GM23248 (cell line): ENCODE data around the gene TNFAIP1. TPM values are rescaled to one million over a fixed set of nuclear protein-coding genes. Genes with fewer than 3 reads are reported as not detected.

ENCODE experiments used
- DNase-seq: peaks from one replicate; pipeline ENCODE4 v3.0.0-alpha.2; 2015
- H2AFZ ChIP-seq: fragments of 200-600 bp; sonication (generic); 2 replicates; pipeline ENCODE4 v1.6.1; 2016; ENCODE audit warnings: antibody characterized with exemption
- H3F3A ChIP-seq: fragments of 200-600 bp; sonication (generic); 2 replicates; pipeline ENCODE4 v1.6.1; 2016; ENCODE audit warnings: mild to moderate bottlenecking, antibody characterized with exemption, mixed run types; ENCODE audit not compliant: insufficient read depth
- H3K27ac ChIP-seq: fragments of 200-600 bp; sonication (generic); 2 replicates; pipeline ENCODE4 v1.5.1; 2016; ENCODE audit warnings: mild to moderate bottlenecking
- H3K27me3 ChIP-seq: fragments of 200-600 bp; sonication (generic); replicated peaks from 2 replicates; pipeline ENCODE4 v1.6.1; 2016; ENCODE audit warnings: mild to moderate bottlenecking; ENCODE audit not compliant: insufficient read depth
- H3K36me3 ChIP-seq: fragments of 200-600 bp; sonication (generic); 2 replicates; pipeline ENCODE4 v1.6.1; 2016; ENCODE audit warnings: low read depth, mild to moderate bottlenecking
- H3K4me1 ChIP-seq: fragments of 200-600 bp; sonication (generic); 2 replicates; pipeline ENCODE4 v1.6.1; 2016; ENCODE audit warnings: mild to moderate bottlenecking; ENCODE audit not compliant: insufficient read depth
- H3K4me2 ChIP-seq: fragments of 200-600 bp; sonication (generic); one replicate; pipeline ENCODE4 v1.6.1; 2016; ENCODE audit warnings: mild to moderate bottlenecking; ENCODE audit not compliant: unreplicated experiment
- H3K4me3 ChIP-seq: fragments of 200-600 bp; sonication (generic); 2 replicates; pipeline ENCODE4 v1.5.1; 2016; ENCODE audit warnings: mild to moderate bottlenecking
- H3K79me2 ChIP-seq: fragments of 200-600 bp; sonication (generic); 2 replicates; pipeline ENCODE4 v1.6.1; 2016; ENCODE audit warnings: mild to moderate bottlenecking; ENCODE audit not compliant: insufficient read depth
- H3K9ac ChIP-seq: fragments of 200-600 bp; sonication (generic); 2 replicates; pipeline ENCODE4 v1.6.1; 2016; ENCODE audit warnings: mild to moderate bottlenecking
- H3K9me2 ChIP-seq: fragments of 200-600 bp; sonication (generic); 2 replicates; pipeline ENCODE4 v1.6.1; 2016; ENCODE audit warnings: mixed run types, mild to moderate bottlenecking, moderate library complexity; ENCODE audit not compliant: insufficient read depth
- H3K9me3 ChIP-seq: fragments of 200-600 bp; sonication (generic); one replicate; pipeline ENCODE4 v1.6.1; 2017; ENCODE audit warnings: low read depth
- H4K20me1 ChIP-seq: fragments of 200-600 bp; sonication (generic); 2 replicates; pipeline ENCODE4 v1.6.0; 2016; ENCODE audit not compliant: insufficient read depth
- EZH2 ChIP-seq: fragments of 200-600 bp; sonication (generic); IDR thresholded peaks from 2 replicates; pipeline ENCODE4 v1.6.1; 2018; ENCODE audit warnings: antibody characterized with exemption, mild to moderate bottlenecking; ENCODE audit not compliant: insufficient read depth, poor library complexity, severe bottlenecking
- EZH2phosphoT487 ChIP-seq: fragments of 200-600 bp; sonication (generic); IDR thresholded peaks from 2 replicates; pipeline ENCODE4 v1.6.1; 2018; ENCODE audit warnings: antibody characterized with exemption, moderate library complexity, mild to moderate bottlenecking, low read depth; ENCODE audit not compliant: insufficient read depth
- WGBS, 2 experiments: methylation state at CpG; one replicate each; pipeline ENCODE4 v1.1.6; 2015 to 2017; ENCODE audit warnings: low lambda C conversion rate in 2 of 2, low coverage in 1 of 2; ENCODE audit errors: missing lambda C conversion rate in 2 of 2; 5-methylcytosine and 5-hydroxymethylcytosine counted together
- in situ Hi-C: fragments of 300-500 bp; cut with MboI; formaldehyde crosslinking; loops from 2 replicates; pipeline ENCODE4 v1.15.0; 2020
- polyA plus RNA-seq: library from polyadenylated mRNA; unstranded; fragments of >200 nt; fragmentation: Nextera tagmentation; extraction: Ambion mirVana; gene quantifications from 2 replicates; pipeline ENCODE4 v1.2.1, GENCODE V29; 2016
- total RNA-seq: library from RNA; depleted of rRNA; stranded (reverse); fragments of >200 nt; shearing (Covaris generic); gene quantifications from 2 replicates; pipeline ENCODE4 v1.2.3, GENCODE V29; 2014

TNFAIP1 gene
- total and polyA plus RNA-seq, 2 experiments from 2014 or later = 47.7 to 53.7 TPM

- no peaks in the 10 kb centered on the region for H3K36me3 ChIP-seq
- DNase-seq = no peak
- no peaks in the 10 kb centered on the region for H3K27me3 ChIP-seq
- no peaks in the 10 kb centered on the region for H3K9me2 ChIP-seq
- H3K4me2 ChIP-seq = no peak overlapping the region
- H3K4me1 ChIP-seq = peaks cover 6% of the 10 kb centered on the region; the same call in 1 of the 2 replicates
- no peak overlapping the region for H3K4me3 ChIP-seq
- no peak overlapping the region for H2AFZ ChIP-seq
- H3K79me2 ChIP-seq = no peaks in the 10 kb centered on the region
- in situ Hi-C loops = no loop called here
- 89 to 93% methylated on average over 2 of the region's 2 CpGs for WGBS, 2 experiments
- no peak overlapping the region for H3K27ac ChIP-seq
- H3F3A ChIP-seq = no peaks in the 10 kb centered on the region
- H4K20me1 ChIP-seq = no peaks in the 10 kb centered on the region
- H3K9me3 ChIP-seq = no peaks in the 10 kb centered on the region
- no peak overlapping the region for H3K9ac ChIP-seq
- no peak for TF ChIP-seq EZH2phosphoT487
- TF ChIP-seq EZH2 = no peak
Observed at GRCh38 chr17:28313841-28314240, 21.7 kb upstream of the TNFAIP1 start.

- in situ Hi-C loops = no loop called here
- H3K4me2 ChIP-seq = no peak overlapping the region
- H3K9me2 ChIP-seq = no peaks in the 10 kb centered on the region
- TF ChIP-seq EZH2phosphoT487 (no peak), EZH2 (no peak)
- H3K36me3 ChIP-seq = no peaks in the 10 kb centered on the region
- H3K4me1 ChIP-seq = peaks cover 13% of the 10 kb centered on the region; the same call in 1 of the 2 replicates
- no peak overlapping the region for H3K9ac ChIP-seq
- no peaks in the 10 kb centered on the region for H3F3A ChIP-seq
- no peak for DNase-seq
- H3K27ac ChIP-seq = no peak overlapping the region
- H3K4me3 ChIP-seq = no peak overlapping the region
- WGBS, 2 experiments = 86 to 92% methylated on average over 4 of the region's 4 CpGs
- no peaks in the 10 kb centered on the region for H4K20me1 ChIP-seq
- H3K9me3 ChIP-seq = no peaks in the 10 kb centered on the region
- H3K27me3 ChIP-seq = no peaks in the 10 kb centered on the region
- H2AFZ ChIP-seq = no peak overlapping the region
- H3K79me2 ChIP-seq = 0 out of 2 replicates have a peak, but pooled peaks cover 5% of the 10 kb centered on the region
Observed at GRCh38 chr17:28315846-28316705, 19.5 kb upstream of the TNFAIP1 start.

- Histone ChIP-seq H3K27ac (no peak overlapping the region), H3K9ac (no peak overlapping the region), H3K4me1 (peaks cover 13% of the 10 kb centered on the region; the same call in 1 of the 2 replicates), H3K4me3 (no peak overlapping the region), H3K79me2 (0 out of 2 replicates have a peak, but pooled peaks cover 5% of the 10 kb centered on the region), H3K36me3 (no peaks in the 10 kb centered on the region), H3K9me3 (no peaks in the 10 kb centered on the region), H3F3A (no peaks in the 10 kb centered on the region), H2AFZ (peak overlapping the region; percentile 92), H3K4me2 (no peak overlapping the region), H4K20me1 (no peaks in the 10 kb centered on the region), H3K27me3 (no peaks in the 10 kb centered on the region), H3K9me2 (no peaks in the 10 kb centered on the region)
- TF ChIP-seq EZH2phosphoT487 (no peak), EZH2 (no peak)
- 81 to 82% methylated on average over 21 of the region's 21 CpGs for WGBS, 2 experiments
- no peak for DNase-seq
- in situ Hi-C loops = no loop called here
Observed at GRCh38 chr17:28317099-28317965, 18.2 kb upstream of the TNFAIP1 start.

GRCh38 chr17:28317966-28318758, 17.4 kb upstream of the TNFAIP1 start:
- 0 out of 2 replicates have a peak, but pooled peaks cover 5% of the 10 kb centered on the region for H3K79me2 ChIP-seq
- in situ Hi-C loops = no loop called here
- H3K9ac ChIP-seq = peak overlapping the region; percentile 66
- H3K9me2 ChIP-seq = no peaks in the 10 kb centered on the region
- H3K27ac ChIP-seq = no peak overlapping the region
- peak; percentile 30 for DNase-seq
- peak overlapping the region; percentile 92 for H2AFZ ChIP-seq
- no peaks in the 10 kb centered on the region for H4K20me1 ChIP-seq
- 11 to 13% methylated on average over 40 of the region's 40 CpGs for WGBS, 2 experiments
- H3K9me3 ChIP-seq = no peaks in the 10 kb centered on the region
- no peaks in the 10 kb centered on the region for H3K27me3 ChIP-seq
- H3K4me3 ChIP-seq = peak overlapping the region; percentile 84
- no peak for TF ChIP-seq EZH2phosphoT487
- H3K4me1 ChIP-seq = peaks cover 13% of the 10 kb centered on the region; the same call in 1 of the 2 replicates
- peak overlapping the region; percentile 92 for H3K4me2 ChIP-seq
- H3F3A ChIP-seq = no peaks in the 10 kb centered on the region
- no peaks in the 10 kb centered on the region for H3K36me3 ChIP-seq
